Measurements from ENCODE around the gene NDST3. TPM values are rescaled to one million over a fixed set of nuclear protein-coding genes. Genes with fewer than 3 reads are reported as not detected.

The NDST3 gene
- total RNA-seq, 1 experiment from 2014 or later, result 0.70 TPM

DNA sequence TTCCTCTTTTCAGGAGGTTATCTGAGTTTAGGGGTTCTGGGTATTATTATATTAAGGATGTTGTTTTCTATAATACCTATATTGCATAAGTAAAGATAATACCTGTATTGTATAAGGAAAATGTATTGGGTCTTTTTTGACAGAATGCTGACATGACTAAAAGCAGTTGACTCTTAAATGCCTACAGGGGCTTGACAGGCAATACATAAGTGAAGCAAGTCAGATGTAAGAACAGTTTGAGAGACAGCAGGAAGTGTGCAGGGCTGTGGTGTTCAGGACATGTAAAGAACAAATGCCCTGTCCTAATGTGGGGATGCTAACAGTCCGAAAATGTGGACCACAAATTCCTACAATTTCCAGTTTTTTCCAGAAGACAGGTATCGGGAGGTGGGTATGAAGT, 30.2 kb upstream of the NDST3 start:
- Histone ChIP-seq H3K23me2 (ENCODE audit: insufficient read length, low read depth, low read length, poor library complexity, severe bottlenecking) (no peaks in the 10 kb centered on the region), H3K4ac (ENCODE audit: low read depth, low read length) (no peak overlapping the region), H3K4me1 (ENCODE audit: insufficient read depth, low read length) (no peaks in the 10 kb centered on the region), H2BK20ac (ENCODE audit: low read depth, low read length, poor library complexity, severe bottlenecking) (no peak overlapping the region), H3K9ac (ENCODE audit: extremely low read depth, insufficient read length, low read length) (no peak overlapping the region), H2BK5ac (ENCODE audit: insufficient read length, low read length) (no peak overlapping the region), H3K23ac (ENCODE audit: insufficient read length, low read depth, low read length) (no peak overlapping the region), H3K14ac (ENCODE audit: insufficient read depth, low read length) (no peak overlapping the region), H4K8ac (replicated peaks; ENCODE audit: insufficient read length, low read depth, low read length) (no peak overlapping the region), H4K5ac (ENCODE audit: insufficient read length, low read depth, low read length) (no peak overlapping the region), H2BK12ac (ENCODE audit: insufficient read length, low read depth, low read length) (no peak overlapping the region), H3K79me2 (ENCODE audit: insufficient read depth, low read length) (no peaks in the 10 kb centered on the region), H3K9me3 (ENCODE audit: control insufficient read depth, low read depth, low read length) (no peaks in the 10 kb centered on the region), H2AK5ac (ENCODE audit: insufficient read length, low read length) (no peak overlapping the region), H3K79me1 (ENCODE audit: insufficient read depth, low read depth, low read length, poor library complexity, severe bottlenecking) (no peaks in the 10 kb centered on the region), H4K20me1 (ENCODE audit: control insufficient read depth, insufficient read depth, insufficient read length) (no peaks in the 10 kb centered on the region), H2BK120ac (ENCODE audit: low read depth, low read length, poor library complexity, severe bottlenecking) (no peak overlapping the region), H2BK15ac (ENCODE audit: low read depth, low read length) (no peak overlapping the region), H3K27ac (ENCODE audit: insufficient read length, low read depth, low read length) (no peak overlapping the region), H3T11ph (ENCODE audit: low read length) (no peak overlapping the region), H2AFZ (ENCODE audit: low read length) (no peak overlapping the region), H3K18ac (ENCODE audit: insufficient read length, low read depth, low read length) (no peak overlapping the region), H3K4me2 (ENCODE audit: insufficient read depth, insufficient read length, low read length) (no peak overlapping the region), H3K56ac (ENCODE audit: insufficient read length, low read depth, low read length) (no peak overlapping the region), H3K27me3 (ENCODE audit: insufficient read depth, low read length) (no peaks in the 10 kb centered on the region), H4K91ac (ENCODE audit: insufficient read length, low read depth, low read length) (no peak overlapping the region)
- Mint-ChIP-seq H3K27me3 (ENCODE audit: low read depth) (no peaks in the 10 kb centered on the region; the same call in 1 of the 2 replicates), H3K27ac (no peak overlapping the region), H3K4me1 (no peaks in the 10 kb centered on the region; a peak in 1 of 4 replicates), H3K9me3 (no peaks in the 10 kb centered on the region), H3K36me3 (ENCODE audit: insufficient read depth in 1 of 3, low read depth in 3 of 3) (no peaks in the 10 kb centered on the region), H3K4me3 (no peak overlapping the region)
- no CpG with 5 or more reads among the region's 2 CpGs for WGBS (ENCODE audit: extremely low coverage, insufficient read length, low lambda C conversion rate)
- TF ChIP-seq, protein P1, sequence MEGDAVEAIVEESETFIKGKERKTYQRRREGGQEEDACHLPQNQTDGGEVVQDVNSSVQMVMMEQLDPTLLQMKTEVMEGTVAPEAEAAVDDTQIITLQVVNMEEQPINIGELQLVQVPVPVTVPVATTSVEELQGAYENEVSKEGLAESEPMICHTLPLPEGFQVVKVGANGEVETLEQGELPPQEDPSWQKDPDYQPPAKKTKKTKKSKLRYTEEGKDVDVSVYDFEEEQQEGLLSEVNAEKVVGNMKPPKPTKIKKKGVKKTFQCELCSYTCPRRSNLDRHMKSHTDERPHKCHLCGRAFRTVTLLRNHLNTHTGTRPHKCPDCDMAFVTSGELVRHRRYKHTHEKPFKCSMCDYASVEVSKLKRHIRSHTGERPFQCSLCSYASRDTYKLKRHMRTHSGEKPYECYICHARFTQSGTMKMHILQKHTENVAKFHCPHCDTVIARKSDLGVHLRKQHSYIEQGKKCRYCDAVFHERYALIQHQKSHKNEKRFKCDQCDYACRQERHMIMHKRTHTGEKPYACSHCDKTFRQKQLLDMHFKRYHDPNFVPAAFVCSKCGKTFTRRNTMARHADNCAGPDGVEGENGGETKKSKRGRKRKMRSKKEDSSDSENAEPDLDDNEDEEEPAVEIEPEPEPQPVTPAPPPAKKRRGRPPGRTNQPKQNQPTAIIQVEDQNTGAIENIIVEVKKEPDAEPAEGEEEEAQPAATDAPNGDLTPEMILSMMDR (conservative IDR thresholded peaks at IDR 0.05), result no peak
- DNase-seq, result no peak
